ENCODE data around the gene ZFP2. TPM values are rescaled to one million over a fixed set of nuclear protein-coding genes. Genes with fewer than 3 reads are reported as not detected.
"Not testable (repeated sequence)": the region's sequence is repeated elsewhere in the genome, so short reads cannot be mapped to it uniquely, and the experiment has no call there.

Gene ZFP2
- polyA plus RNA-seq (2012; ENCODE audit: missing spikeins): not detected

DNA sequence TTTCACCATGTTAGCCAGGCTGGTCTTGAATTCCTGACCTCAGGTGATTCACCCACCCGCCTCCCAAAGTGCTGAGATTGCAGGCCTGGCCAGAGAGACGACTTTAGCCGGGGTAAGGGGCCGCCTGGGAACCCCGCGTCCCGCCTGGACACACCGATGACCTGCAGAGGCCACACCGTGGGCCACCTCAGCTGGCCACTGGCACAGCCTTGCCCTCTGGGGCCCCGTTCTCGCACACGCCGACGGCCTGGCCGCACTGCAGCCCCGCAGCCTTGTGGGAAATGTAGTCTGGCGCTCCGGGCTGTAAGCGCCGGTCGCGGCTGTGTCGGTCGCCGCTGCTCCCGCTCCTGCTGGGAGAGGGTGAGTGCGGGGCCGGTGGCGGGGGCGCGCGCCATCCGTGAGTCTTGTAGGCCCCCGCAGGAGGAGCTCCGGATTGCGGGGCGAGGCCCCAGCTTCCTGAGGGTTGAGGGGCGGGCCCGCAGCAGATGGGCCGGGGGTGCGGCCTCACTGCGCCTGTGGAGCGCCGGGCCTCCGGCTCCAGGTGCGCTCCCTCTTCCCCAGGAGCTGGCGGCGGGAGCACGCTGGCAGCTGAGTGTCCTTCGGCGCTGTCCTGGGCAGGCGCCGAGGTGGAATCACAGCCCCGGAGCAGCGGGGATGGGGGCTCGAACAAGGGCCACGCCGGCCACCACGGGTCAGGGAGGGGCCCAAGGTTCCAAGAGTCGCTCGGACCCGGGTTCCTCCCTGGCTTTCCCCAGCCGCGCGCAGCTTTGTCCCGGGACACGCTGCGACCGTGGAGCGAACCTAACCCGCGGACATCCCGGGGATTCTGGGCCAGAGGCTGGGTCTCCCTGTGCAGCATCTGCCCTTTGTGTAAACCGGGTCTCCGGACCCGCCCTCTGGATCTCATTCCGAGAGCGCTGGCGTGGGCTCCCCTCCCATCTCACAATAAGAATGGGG, at the start of gene ZFP2:
ZFP2 (plus strand) TSS at position 299 of the 957 bp plus-strand sequence. CDS start 35,401 bp downstream, outside the sequence.
- TF ChIP-seq POLR2AphosphoS5 (IDR thresholded peaks at IDR 0.05; ENCODE audit: low read depth, low read length): no peak
- no peak for TF ChIP-seq TAF1 (IDR thresholded peaks at IDR 0.05; ENCODE audit: borderline replicate concordance, low read depth, low read length)
- TF ChIP-seq POLR2A (IDR thresholded peaks at IDR 0.05; ENCODE audit: low read depth, low read length): no peak
- FAIRE-seq: no peak
- no peak for DNase-seq (ENCODE audit: insufficient read length)

DNA sequence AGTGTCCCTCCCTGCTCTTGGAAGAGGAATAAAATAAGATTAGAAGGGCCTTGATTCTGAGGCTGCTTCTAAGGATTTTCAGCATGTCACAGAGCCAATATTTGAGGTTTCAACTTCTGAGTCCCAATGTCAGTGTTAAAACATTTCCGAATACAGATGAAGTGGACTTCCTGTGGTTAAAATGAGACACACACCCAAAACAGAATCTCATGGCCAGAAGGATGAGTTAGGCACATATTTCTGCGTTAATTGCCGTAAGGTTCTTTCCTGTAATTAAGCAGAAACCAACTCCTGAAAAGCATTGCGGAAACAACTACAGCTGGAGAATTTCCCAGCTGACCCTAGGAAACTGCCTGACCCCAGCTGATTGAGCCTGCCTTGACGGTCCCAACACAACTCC, 46.4 kb upstream of the ZFP2 start:
- DNase-seq (ENCODE audit: insufficient read length) (no peak), FAIRE-seq (no peak)
- TF ChIP-seq POLR2AphosphoS5 (IDR thresholded peaks at IDR 0.05; ENCODE audit: low read depth, low read length) (no peak), TAF1 (IDR thresholded peaks at IDR 0.05; ENCODE audit: borderline replicate concordance, low read depth, low read length) (no peak), POLR2A (IDR thresholded peaks at IDR 0.05; ENCODE audit: low read depth, low read length) (no peak)

DNA sequence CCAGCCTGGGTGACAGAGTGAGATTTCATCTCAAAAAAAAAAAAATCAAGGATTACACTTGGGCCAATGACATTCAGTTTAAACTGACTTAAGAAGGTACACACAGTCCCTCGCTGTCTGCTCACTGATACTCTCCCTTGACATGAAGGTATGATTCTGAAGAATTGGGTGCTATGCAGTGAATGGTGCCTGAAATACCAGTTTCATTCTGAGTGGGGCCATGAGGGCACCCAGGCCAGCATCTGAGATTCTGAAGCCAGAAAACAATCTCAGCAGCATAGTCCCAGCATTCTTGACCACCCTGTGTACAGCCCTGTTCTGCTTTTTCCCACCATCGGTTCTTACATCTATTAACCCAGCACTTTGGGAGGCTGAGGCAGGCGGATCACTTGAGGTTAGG, 43.8 kb upstream of the ZFP2 start:
- no peak for TF ChIP-seq POLR2A (IDR thresholded peaks at IDR 0.05; ENCODE audit: low read depth, low read length)
- no peak for TF ChIP-seq TAF1 (IDR thresholded peaks at IDR 0.05; ENCODE audit: borderline replicate concordance, low read depth, low read length)
- TF ChIP-seq POLR2AphosphoS5 (IDR thresholded peaks at IDR 0.05; ENCODE audit: low read depth, low read length): no peak
- FAIRE-seq (no peak), DNase-seq (ENCODE audit: insufficient read length) (no peak)

DNA sequence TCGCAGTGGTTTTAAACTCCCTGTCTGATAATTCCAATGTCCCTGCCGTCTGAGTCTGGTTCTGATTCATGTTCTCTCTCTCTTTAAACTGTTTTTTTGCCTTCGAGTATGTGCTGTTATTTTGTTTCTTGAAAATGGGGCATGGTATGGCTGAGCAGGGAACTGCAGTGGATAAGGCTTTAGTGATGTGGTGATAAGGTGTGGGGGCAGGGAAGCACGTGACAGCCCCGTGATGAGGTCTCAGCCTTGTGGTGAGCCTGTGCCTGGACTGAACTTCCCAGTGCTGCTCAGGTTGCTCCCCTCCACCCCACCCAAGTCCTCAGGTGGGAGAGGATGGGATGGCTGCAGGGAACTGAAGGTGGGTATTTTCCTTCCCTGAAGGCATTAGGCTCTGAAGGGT, 41.4 kb upstream of the ZFP2 start:
- no peak for FAIRE-seq
- TF ChIP-seq POLR2AphosphoS5 (IDR thresholded peaks at IDR 0.05; ENCODE audit: low read depth, low read length) (no peak), TAF1 (IDR thresholded peaks at IDR 0.05; ENCODE audit: borderline replicate concordance, low read depth, low read length) (no peak), POLR2A (IDR thresholded peaks at IDR 0.05; ENCODE audit: low read depth, low read length) (no peak)
- DNase-seq (ENCODE audit: insufficient read length): no peak

DNA sequence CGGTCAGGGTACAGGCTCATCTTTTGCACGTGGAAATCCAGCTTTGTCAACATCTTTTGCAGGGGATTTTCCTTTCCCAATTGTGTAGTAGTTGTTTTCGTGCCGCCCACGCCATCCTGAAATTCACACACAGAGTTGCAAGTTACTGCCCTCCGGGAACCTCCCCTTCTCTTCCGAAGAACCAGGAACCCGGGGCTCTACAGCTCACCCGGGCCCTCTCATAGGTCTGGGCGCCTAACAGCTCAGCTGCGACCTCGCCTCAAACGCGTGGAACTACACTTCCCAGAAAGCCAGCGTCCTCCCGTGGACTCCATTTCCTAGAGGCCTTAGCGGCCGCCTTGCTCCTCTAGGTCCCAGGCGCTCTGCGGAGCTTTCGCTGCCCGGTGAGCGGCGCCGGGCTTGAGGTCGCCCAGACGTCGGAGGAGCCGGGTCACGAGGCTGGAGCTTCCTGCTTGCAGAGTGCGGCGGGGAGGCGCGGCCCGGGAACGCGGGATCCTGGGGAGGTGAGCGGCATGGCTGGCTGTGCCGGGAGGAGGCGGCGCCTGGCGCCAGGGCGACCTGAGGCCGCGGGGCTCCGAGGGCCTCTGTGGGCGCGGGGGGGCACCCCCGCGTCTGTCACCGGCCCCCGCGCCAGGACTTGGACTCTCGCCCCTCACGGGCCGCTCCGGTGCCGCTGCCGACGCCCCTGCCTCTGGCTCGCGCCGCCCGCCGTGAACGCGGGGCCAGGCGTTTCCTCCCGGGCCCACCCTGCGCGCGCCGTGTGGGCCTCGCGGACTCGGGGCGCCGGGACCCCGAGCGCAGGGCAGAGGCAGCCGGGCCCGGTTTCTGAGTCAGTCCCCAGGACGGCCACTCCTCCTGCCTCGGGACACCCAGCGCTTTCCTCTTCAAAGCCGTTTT, 35.8 kb upstream of the ZFP2 start, which contains the start of gene ZNF354B:
ZNF354B (plus strand) TSS at position 329 of the 897 bp plus-strand sequence. CDS start 1,095 bp downstream, outside the sequence.
- peak; percentile 56; the same call in 1 of the 2 replicates for TF ChIP-seq POLR2A (IDR thresholded peaks at IDR 0.05; ENCODE audit: low read depth, low read length)
- no peak for TF ChIP-seq POLR2AphosphoS5 (IDR thresholded peaks at IDR 0.05; ENCODE audit: low read depth, low read length)
- TF ChIP-seq TAF1 (IDR thresholded peaks at IDR 0.05; ENCODE audit: borderline replicate concordance, low read depth, low read length): 0 out of 2 replicates have a peak, but pooled peaks have one; percentile 20
- FAIRE-seq: peak; percentile 60
- peak; percentile 83 for DNase-seq (ENCODE audit: insufficient read length)

DNA sequence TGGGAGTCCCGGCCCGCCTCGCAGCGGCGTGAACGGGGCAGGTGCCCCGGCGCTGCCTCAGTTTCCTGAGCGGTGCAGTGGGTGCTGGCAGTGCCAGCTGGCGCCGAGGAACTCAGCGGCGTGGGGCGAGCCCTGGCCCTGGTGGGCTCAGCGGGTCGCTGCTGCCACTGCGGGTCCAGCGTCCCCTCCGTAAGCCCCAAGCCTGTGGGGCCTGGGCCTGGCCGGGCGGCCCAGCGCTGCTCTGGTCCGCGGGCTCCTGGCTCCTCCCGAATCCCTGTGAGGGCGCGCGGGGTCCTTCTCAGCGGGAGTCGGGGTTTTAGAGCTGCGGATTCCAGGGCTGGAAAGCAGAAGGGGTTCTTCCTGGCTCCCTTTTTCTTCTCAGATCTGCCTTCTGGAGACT, 35.1 kb upstream of the ZFP2 start:
- FAIRE-seq: not testable (repeated sequence)

DNA sequence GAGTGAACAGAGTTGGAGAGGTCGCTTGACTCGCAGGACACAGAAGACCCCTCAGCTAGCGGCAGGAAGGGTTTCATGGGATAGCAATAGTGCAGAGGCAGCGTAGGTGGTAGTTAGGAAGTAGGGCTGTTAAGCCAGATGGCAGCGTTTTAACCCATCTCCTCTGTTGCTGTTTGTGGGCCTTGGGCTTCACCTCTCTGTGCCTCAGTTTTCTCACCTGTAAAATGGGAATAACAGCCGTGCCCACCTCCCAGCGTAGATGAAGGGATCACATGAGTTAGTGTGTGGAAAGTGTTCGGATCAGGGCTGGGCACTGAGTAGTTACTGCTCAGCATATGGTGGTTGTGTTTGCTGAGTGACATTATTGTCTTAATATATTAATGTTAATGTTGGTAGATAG, 34.1 kb upstream of the ZFP2 start:
- FAIRE-seq (no peak), DNase-seq (ENCODE audit: insufficient read length) (no peak)
- TF ChIP-seq POLR2A (IDR thresholded peaks at IDR 0.05; ENCODE audit: low read depth, low read length) (no peak), POLR2AphosphoS5 (IDR thresholded peaks at IDR 0.05; ENCODE audit: low read depth, low read length) (no peak), TAF1 (IDR thresholded peaks at IDR 0.05; ENCODE audit: borderline replicate concordance, low read depth, low read length) (no peak)

More for the DNA sequence above, 35.1 kb upstream of the ZFP2 start:
- DNase-seq (ENCODE audit: insufficient read length): not testable (repeated sequence)

DNA sequence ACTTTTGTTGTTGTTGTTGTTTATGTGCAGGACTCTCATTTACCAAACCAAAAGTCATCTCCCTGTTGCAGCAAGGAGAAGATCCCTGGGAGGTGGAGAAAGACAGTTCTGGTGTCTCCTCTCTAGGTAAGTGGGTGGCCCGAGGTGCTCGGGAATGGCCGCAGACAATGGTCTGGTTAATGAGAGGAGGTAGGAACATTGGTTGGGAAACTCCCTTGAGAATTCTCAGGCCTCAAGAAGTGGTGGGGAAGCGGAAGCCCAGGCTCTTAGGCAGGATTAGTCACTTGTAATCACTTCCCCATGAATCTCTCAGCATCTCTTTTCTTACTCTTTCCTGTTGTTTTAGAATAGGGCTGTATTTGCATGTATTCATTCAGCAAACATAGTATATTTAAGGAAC, 28.8 kb upstream of the ZFP2 start:
- no peak for FAIRE-seq
- DNase-seq (ENCODE audit: insufficient read length): no peak
- TF ChIP-seq POLR2A (IDR thresholded peaks at IDR 0.05; ENCODE audit: low read depth, low read length): no peak
- no peak for TF ChIP-seq POLR2AphosphoS5 (IDR thresholded peaks at IDR 0.05; ENCODE audit: low read depth, low read length)
- TF ChIP-seq TAF1 (IDR thresholded peaks at IDR 0.05; ENCODE audit: borderline replicate concordance, low read depth, low read length): no peak

DNA sequence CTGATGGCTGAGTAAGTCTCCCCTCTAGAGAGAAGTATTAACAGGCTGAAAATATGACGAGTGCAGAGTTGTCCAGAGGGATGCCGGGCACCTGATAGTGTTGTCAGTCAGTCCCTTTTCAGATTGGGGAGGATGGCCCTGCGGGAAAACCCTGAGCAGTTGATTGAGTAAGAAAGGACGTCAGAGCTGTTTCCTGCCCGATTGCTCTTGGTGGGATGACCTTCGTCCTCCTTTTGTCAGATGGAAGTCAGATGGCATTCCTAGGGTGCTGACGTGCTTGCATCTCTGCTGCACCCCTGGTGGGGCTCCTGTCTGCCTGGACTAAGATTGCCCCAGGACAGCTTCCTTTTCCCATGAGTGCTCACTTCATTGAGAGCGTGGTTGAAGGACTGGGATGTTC, 26.1 kb upstream of the ZFP2 start:
- no peak for DNase-seq (ENCODE audit: insufficient read length)
- TF ChIP-seq POLR2AphosphoS5 (IDR thresholded peaks at IDR 0.05; ENCODE audit: low read depth, low read length) (no peak), TAF1 (IDR thresholded peaks at IDR 0.05; ENCODE audit: borderline replicate concordance, low read depth, low read length) (no peak), POLR2A (IDR thresholded peaks at IDR 0.05; ENCODE audit: low read depth, low read length) (no peak)
- no peak for FAIRE-seq

DNA sequence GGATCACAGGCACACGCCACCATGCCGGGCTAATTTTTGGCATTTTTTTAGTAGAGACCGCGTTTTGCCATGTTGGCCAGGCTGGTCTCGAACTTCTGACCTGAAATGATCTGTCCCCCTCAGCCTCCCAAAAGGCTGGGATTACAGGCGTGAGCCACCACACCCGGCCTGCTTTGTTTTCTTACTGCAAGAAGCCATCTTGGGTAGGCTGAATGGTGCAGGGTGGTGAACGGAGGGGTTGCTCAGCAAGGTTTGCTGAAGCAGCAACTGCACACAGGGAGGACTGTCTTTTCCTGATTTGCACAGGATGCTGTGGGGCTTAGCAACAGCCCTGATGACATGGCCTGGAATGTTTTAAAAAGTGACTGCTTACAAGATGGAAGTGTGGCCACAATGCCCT, 25.3 kb upstream of the ZFP2 start:
- DNase-seq (ENCODE audit: insufficient read length) (no peak), FAIRE-seq (no peak)
- no peak for TF ChIP-seq POLR2AphosphoS5 (IDR thresholded peaks at IDR 0.05; ENCODE audit: low read depth, low read length)
- TF ChIP-seq TAF1 (IDR thresholded peaks at IDR 0.05; ENCODE audit: borderline replicate concordance, low read depth, low read length): no peak
- no peak for TF ChIP-seq POLR2A (IDR thresholded peaks at IDR 0.05; ENCODE audit: low read depth, low read length)

DNA sequence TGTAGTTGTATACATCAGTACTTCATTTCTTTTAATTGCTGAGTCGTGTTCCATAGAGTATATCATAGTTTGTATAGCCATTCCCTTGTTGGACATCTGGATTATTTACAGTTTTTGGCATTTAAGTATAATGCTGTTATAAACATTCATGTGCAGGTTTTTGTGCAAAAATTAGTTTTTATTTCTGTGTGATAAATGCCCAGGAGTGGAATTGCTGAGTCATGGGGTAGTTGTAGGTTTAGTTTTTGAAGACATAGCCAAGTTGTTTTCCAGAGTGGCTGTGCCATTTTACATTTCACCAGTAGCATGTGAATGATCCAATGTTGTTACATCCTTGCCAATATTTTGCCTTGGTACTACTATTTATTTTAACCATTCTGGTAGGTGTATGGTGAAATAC, 23.4 kb upstream of the ZFP2 start:
- FAIRE-seq (no peak), DNase-seq (ENCODE audit: insufficient read length) (no peak)

DNA sequence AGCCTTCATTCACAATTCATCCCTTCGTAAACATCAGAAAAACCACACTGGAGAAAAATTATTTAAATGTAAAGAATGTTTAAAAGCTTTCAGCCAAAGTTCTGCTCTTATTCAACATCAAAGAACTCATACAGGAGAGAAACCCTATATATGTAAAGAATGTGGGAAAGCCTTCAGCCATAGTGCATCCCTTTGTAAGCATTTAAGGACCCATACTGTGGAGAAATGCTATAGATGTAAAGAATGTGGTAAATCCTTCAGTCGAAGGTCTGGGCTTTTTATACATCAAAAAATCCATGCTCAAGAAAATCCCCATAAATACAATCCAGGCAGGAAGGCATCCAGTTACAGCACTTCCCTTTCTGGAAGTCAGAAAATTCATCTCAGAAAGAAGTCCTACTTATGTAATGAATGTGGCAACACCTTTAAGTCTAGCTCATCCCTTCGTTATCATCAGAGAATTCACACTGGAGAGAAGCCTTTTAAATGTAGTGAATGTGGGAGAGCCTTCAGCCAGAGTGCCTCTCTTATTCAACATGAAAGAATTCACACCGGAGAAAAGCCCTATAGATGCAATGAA, 12.5 kb upstream of the ZFP2 start:
- not testable (repeated sequence) for DNase-seq (ENCODE audit: insufficient read length)
- FAIRE-seq: peak; percentile 67

More for the DNA sequence above, 23.4 kb upstream of the ZFP2 start:
- TF ChIP-seq TAF1 (IDR thresholded peaks at IDR 0.05; ENCODE audit: borderline replicate concordance, low read depth, low read length) (no peak), POLR2AphosphoS5 (IDR thresholded peaks at IDR 0.05; ENCODE audit: low read depth, low read length) (no peak), POLR2A (IDR thresholded peaks at IDR 0.05; ENCODE audit: low read depth, low read length) (no peak)
